T-helper 2 cell (primary cell): ENCODE results near the gene ATXN10.
"Not testable (repeated sequence)": the region's sequence is repeated elsewhere in the genome, so short reads cannot be mapped to it uniquely, and the experiment has no call there.

Source experiments
- DNase-seq, 5 experiments: peaks; one replicate each; pipeline versions ENCODE4 v3.0.0 to v3.0.0-alpha.2; 2012 to 2022

ATXN10 gene

DNA sequence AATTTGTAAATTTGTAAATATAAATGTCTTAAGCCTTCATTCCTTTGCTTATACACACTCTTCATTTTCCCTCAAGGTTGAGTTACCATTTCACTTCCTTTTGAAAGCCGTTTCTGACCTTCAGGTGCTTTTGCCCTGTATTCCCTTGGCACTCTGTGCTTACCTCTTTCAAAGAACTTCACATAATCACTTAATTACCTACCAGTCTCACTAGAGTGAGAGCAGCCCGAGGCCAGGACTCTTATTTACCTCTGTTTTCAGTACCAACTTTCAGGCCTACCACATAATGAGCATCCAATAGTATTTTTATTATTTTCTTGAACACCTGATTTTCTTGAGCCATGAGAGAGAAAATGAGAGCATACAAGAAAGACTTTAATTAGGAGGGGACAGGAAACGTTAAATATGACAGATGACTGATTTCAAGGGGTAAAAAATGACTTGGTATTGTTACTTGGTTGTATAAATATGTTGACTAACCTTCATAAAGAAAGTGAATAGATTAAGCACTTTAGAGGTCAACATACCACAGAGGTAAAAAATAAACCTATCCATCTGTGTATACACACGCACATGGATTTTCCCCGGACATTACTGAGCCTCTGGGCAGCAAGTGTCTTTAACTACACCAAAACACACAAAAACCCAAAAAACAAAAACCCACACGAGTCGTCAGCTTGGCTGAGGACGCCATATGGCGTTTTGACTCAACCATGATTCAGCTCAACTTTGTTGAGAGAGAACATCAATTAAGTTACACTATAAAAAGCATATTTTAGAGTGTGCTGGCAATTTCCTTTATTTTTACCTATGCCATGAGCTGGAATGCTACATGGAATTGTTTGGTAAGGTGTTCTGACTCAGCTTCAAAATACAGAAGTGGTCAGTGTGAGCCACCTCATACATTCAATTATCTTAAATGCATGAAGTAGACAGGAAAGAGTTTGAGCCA is 7.6 kb downstream of the ATXN10 start:
- no peak for DNase-seq

DNA sequence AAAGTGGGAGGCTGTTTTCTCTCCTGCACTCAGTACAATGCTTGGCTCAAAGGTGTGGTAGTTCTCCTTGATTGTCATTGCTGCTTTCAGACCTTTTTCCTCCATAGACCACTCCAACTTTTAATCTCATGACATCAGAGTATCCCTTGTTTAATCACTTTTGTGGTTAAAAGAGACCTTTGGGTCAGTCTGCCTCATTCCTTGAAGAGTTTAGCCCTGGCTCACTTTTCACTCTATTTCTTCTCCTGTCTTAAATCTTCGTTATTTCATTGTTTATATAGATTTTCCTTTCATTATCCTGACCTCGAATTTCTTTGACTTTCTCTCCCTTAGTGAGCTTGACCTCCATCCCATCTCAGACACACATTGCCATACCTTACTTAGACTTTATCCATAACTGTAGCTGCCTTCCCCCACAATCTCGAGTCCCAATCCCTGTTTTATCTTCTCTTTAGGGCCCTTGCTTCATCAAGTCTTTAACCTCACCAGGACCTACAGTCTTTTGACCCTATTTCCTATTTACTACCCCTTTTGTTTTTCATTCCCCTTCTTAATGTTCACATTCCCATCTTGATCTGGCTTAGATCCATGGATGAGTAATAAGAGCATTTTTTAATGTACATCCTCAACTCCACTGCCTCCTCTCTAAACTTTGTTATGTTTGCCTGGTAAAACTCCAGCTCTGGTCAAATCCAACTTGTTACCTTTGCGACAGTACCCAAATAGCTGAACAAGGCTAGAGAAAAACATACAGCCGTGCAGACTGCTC is 9.5 kb downstream of the ATXN10 start:
- DNase-seq = no peak

DNA sequence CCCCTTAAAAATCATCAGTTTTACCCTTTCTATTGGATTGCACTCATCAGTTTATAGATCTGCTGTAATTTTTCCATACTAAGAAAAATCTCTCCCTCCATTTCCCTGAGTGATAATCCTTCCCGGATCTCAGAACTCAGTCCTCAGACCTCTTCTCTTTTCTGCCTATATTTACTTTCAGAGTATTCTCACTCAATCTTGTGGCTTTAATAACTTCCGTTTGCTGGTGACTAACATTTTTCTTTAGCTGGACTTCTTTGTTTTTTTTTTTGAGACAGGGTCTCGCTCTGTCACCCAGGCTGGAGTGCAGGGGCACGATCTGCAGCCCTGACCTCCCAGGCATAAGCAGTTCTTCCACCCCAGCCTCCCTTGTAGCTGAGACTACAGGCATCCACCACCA is 10.4 kb downstream of the ATXN10 start:
- DNase-seq = no peak

DNA sequence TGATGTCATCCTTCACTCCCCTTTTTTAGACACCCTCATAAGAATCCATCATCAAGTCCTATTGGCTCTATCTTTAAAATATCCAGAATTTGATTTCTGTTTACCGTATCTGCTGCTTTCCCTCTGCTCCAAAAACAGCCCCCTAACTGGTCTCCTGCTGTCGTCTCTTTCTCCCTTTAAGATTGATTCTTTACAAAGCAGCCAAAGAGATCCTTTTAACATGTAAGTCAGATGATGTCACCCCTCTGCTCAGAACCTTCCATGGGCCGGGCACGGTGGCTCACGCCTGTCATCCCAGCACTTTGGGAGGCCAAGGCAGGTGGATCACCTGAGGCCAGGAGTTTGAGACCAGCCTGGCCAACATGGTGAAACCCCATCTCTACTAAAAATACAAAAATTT is 11.1 kb downstream of the ATXN10 start:
- not testable (repeated sequence) for DNase-seq

DNA sequence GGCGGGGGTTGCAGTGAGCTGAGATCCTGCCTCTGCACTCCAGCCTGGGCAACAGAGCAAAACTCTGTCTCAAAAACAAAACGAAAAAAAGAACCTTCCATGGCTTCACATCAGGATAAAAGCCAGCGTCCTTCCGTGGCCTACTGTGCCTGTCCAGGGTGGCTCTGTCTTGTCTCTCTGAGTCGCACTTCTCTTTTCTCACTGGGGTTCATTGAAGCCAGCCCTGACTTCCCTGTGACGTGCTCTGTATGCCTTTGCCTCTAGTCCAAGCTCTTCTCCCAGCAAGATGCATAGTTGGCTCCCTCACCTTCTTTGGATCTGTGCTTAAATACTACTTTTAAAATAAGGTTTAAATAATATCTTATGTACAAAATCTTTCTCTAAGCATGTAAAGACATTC is 11.6 kb downstream of the ATXN10 start:
- no peak for DNase-seq

DNA sequence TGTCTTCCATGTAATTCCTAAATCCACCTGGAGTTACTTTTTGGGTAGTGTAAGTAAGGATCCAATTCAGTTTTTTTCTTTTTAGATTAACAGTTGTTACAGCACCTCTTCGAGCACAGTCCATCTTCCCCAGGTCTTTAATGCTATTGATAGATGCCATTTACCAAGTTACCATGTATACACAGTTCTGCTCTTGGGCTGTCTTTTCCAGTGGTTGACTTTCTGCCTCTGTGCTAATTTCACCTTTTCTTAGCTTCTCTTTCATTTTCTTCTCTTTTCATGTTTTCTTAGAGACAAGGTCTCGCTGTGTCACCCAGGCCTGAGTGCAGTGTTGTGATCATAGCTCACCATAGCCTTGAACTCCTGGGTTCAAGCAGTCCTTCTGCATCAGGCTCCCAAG is 12.0 kb downstream of the ATXN10 start:
- no peak for DNase-seq

DNA sequence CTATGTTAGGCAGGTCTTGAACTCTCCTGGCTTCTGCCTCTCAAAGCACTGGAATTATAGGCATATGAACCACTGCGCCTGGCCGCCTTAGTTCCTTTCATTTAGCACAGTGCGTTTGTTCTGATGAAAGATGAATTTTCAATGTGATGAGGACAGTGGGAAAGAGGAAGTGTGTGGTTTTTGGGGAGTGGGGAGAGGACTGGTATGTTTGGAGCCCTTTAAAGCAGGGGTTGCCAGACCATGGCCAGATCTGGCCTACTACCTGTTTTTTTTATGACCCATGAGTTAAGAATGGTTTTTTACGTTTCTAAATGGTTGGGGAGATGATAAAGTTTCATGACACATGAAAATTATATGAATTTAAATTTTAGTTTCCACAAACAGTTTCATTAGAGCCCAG is 12.5 kb downstream of the ATXN10 start:
- no peak for DNase-seq

DNA sequence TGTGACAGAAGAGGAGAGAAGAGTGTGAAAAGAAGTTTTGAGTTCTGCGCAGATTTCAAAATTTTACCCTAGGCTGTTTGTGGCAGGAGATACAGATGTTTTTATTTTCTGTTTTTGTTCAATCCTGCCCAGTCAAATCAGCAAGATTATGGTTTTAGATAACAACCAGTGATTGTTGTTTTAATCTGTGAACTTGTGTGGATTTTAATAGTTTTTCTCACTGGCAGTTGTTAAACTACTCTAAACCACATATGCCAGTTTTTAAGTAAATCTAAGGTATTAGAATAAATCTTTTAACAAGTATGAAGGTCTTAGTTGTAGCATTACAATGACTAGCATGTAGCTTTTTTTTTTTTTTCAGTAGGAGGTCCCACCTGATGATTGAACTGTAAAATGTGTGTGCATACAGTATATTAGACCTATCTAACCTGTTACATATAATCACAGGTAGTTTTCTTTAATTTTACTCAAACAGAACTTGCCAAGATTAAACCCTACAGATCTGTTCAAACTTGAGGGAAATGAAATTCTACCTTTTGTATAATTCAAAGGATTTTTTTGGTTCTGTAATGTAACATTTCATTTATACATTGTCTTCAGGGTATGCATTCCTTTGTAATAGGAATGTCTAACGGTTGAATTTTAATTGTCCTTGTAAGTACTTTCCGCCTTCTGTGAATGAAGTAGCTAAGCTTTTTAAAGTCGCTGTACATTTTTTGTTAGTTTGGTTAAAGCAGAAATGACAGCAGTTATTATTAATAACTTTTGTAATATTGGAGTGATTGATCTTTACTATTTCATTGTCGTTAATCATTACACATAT is 13.3 kb downstream of the ATXN10 start:
- peak in 1 of 5 experiments; percentile 79 for DNase-seq

DNA sequence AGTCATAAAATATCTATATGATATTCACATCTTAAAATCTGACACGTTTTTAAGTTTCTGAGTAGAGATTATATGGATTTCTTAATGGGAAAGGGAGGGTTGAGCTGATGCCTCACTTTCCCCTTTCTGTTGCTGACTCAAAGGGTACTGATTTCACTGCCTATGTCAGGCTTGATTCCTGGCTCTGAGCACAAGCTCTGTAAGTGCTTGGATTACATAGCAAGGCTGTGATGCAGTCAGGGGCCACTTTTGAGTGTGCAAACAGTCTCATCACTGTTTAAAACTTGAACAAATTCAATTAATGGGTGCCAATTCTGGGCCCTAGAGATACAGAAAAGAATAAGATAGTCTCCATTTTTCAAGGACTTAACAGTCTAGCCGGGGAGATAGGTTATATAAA is 14.4 kb downstream of the ATXN10 start:
- DNase-seq = no peak

DNA sequence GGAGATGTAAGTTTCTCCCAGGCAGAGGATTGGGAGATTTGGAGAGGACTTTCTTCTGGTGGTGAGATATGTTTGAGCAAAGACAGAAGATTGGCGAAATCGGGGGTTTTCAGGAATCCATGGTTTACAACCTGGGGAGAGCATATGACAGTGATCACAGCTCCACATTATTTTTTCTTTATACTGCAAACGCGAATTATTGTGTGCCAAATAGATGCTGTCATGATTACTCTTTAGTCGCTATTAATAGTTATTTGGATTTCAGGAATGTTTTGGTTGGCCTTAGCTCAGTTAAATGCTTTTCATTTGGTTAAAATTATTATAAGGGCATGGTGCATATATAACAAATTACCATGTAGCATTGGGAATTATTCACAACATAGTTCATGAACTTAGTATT is 15.2 kb downstream of the ATXN10 start:
- no peak for DNase-seq

DNA sequence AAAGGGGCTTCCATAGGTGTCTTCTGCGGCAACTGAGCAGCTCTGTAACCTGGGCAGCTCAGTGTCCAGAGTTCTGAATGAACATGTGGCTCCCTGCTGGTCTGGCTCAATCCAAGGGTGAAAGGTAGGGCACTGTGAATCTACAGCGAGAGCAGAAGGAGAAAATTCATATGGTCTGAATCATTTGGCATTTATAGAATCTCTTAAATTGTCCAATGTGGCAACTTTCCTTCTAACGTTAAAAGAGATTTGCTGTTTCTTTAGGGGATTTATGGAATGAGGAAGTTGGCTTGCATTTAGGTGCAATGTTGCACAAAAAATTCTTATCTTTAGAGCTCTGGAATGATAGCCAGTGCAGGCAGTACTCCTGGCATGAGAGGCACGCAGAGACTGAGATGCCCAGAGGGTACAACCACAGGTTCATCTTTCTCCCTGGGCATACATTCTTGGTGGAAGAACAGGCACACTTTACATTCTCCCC is 17.0 kb downstream of the ATXN10 start:
- no peak for DNase-seq

DNA sequence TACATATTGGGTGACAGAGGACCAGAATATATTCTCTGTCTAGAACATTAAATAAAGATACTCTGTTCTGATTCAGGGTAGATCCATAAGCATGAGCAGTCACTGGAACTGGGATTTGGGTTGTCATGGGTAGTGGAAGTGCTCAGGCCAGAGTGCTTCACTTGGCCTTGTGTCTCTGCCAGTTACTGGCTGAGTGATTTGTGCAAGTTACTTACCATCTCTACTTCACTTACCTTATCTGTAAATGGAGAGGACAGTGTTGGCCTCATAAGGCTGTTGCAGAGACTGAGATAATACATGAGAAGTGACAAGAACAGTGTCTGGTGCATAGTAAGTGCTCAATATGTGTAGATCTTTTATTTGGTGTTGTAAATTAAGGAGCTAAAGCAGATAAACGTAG is 17.6 kb downstream of the ATXN10 start:
- DNase-seq = no peak

DNA sequence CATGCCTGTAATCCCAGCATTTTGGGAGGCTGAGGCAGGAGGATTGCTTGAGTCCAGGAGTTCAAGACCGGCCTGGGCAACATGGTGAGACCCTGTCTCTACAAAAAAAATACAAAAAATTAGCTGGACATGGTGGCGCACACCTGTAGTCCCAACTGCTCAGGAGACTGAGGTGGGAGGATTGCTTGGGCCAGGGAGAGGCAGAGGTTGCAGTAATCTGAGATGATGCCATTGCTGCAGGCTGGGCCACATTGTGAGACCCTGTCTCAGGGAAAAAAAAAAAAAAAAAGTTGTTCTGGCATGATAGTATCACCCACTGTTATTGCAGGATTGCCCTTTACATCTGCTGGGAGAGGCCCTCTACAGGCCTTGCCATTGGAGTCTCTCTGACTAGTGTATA is 18.4 kb downstream of the ATXN10 start:
- DNase-seq = no peak

DNA sequence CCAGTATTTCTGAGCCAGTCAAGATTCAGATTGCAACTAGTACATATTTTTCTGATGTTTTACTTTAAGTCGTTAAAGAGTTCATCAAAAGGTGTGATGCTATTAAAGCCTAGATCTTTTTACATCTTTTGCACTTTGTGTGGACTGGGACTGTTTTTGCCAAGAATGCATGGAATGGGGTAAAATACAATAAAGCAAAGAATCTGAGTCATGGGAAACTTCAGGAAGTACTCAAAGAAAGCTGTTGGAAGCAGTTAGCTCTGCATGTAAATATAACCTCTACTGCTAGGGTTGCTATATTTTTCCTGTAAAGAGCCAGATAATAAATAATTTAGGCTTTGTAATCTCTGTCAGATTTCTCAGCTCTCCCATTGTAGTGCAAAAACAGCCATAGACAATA is 20.9 kb downstream of the ATXN10 start:
- no peak for DNase-seq

DNA sequence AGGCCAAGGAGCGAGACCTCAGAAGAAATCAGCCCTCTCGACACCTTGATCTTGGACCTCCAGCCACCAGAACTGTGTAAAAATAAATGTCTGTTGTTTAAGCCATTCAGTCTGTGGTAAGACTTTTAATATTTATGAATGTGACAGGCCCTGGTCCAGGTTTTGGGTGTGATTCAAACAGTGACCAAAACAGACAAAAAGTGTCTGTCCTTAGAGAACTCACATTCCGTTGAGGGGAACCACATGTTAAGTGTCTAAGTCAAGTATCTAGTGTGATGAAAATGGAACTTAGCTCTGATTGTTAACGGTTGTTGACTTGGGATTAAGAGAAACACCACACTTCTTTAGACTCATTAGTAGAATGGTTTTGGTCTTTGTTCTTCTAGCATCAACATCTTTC is 22.2 kb downstream of the ATXN10 start:
- no peak for DNase-seq

DNA sequence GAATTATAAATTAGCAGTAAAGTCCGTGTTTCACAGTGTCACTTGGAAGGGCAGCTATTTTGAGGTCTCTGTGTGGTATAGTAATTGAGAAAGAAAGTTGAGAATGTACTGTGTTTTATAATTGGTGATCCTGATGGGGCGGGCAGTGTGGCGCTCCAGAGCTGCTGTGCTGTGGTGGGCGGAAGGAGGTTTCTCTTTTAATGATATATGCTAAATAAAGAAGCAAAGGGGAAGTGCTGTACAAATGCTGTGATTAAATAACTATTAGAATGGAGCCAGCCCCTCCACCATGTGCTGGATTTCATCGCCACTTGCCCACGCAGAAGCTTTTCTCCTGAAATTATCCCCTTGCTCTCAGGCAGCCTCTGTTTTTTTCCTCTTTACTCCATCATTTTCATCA is 24.6 kb downstream of the ATXN10 start:
- no peak for DNase-seq

DNA sequence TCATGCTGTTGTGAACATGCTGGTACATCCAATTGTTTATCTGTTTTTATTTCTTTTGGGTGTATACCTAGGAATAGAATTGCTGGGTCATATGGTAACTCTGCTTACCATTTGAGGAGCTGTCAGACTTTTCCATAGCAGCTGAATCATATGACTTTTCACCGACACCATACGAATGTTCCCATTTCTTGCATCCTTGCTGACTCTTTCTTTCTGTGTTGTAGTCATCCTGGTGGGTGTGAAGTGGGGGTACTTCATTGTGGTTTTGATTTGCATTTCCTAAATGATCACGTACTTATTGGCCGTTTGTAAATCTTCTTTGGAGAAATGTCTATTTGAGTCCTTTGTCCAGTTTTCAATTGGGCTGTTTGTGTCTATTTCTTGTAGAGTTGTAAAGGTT is 26.5 kb downstream of the ATXN10 start:
- no peak for DNase-seq

DNA sequence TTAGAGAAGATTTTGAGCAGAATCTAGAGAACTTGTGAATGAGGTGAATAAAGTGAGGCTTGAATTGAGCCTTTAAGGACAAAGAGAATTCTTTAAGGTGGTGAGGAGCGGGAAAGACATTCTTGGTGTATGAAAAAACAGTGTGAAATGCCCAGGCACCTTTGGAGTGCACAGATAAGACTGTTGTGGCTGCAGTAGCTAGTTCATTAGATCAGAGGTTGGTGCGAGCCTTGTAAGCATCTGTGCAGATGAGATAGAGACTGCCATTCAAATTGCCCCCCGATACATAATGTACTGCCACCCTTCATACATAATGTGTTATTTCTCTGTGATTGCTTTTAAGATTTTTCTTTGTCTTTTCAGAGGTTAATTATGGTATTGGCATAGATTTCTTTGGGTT is 31.3 kb downstream of the ATXN10 start:
- no peak for DNase-seq

DNA sequence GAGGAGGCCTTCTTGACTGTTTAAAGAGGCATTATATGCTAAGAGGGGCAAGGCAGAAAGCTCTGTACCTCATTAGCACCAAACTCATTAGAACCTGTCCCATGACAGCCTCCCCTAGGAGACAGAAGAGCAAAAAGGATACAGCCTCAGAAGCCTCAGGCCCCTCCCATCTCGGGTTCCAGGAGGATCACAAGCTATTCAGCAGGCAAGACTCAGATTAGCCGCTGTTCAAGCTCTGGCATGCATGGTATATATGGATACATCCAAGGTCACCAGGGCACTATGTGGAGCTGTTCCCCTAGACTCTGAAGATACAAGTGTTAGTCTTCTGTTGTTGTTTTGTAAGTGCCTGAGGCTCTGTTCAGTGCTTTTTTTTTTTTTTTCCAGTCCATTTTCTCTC is 32.1 kb downstream of the ATXN10 start:
- no peak for DNase-seq

DNA sequence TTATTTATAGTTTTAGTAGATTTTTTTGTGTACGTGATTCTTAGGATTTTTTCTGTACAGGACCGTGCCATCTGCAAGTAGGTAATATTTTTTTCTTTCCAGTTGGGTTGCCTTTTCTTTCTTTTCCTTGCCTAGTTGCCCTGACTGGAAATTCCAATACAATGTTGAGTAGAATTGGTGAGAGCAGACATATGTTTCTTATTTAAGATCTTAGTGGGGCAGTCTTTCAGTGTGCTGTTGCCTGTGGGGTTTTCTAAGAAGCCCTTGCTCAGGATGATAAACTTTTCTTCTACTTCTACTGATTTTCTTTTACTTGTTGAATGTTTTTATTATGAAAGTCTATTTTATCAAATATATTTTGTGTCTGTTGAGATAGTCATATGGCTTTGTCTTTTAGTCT is 33.0 kb downstream of the ATXN10 start:
- DNase-seq = no peak

DNA sequence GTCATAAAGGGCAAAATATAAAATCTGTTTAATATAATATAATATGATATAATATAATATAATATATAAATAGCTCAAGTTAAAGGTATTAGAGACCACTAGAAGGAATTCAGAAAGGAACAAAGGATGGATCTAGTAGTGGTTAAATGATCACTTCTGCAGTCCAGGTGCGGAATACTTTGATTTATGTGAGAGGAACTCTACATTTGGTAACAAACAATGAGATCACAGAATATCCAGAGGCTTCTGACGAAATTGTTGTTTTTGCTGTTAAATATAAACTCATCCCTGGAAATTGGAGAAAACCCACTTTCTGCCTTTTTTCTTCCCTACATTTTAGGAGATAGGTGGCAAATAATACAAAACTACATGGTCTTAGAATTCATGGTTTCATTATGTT is 36.0 kb downstream of the ATXN10 start:
- DNase-seq = no peak

DNA sequence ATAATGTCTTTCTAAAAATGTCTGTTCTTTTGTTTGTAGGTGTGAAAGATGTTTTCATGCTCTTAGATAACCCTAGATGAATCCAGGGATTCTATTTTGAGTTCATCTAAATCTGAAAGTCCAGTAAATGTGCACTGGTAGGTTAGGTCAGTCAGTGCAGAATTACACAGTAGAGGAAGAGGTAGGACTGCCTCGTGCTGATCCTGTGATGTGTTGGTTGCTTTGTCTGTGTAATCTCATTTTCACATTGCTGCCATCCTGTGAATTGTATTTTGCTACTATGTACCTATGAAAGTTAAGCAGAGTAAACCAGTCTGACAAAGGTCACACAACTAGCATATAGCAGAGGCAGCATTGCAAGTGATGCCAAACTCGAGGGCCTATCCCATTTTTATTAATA is 36.5 kb downstream of the ATXN10 start:
- no peak for DNase-seq
